ENCODE data around the gene COQ5.
"Not testable (repeated sequence)": the region's sequence is repeated elsewhere in the genome, so short reads cannot be mapped to it uniquely, and the experiment has no call there.

DNA sequence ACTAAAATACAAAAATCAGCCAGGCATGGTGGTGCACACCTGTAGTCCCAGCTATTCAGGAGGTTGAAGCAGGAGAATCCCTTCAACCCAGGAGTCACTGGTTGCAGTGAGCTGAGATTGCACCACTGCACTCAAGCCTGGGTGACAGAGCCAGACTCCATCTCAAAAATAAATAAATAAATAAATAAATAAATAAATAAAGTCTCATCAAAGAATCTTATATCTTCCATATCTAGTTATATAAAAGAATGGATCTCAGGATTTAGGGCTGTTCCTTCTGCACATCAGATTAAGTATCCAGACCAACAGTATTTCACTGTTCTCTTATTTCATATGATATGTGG, 1.4 kb upstream of the COQ5 start:
- not testable (repeated sequence) for TF ChIP-seq EZH2 (IDR thresholded peaks at IDR 0.05; ENCODE audit: low read depth); CTCF (conservative IDR thresholded peaks at IDR 0.05)

All from PC-9 (cell line).